ENCODE data around the gene TUBGCP6.

The TUBGCP6 gene

GRCh38 chr22:50281957-50282356, 37.1 kb upstream of the TUBGCP6 start:
- no peak for TF ChIP-seq CTCF (IDR thresholded peaks at IDR 0.05)

GRCh38 chr22:50281384-50281760, 36.5 kb upstream of the TUBGCP6 start:
- TF ChIP-seq CTCF (IDR thresholded peaks at IDR 0.05): no peak

- TF ChIP-seq CTCF (IDR thresholded peaks at IDR 0.05): no peak
Observed at GRCh38 chr22:50280708-50281383, 36.0 kb upstream of the TUBGCP6 start.

GRCh38 chr22:50280022-50280707, 35.3 kb upstream of the TUBGCP6 start:
- no peak for TF ChIP-seq CTCF (IDR thresholded peaks at IDR 0.05)

GRCh38 chr22:50278956-50279619, 34.3 kb upstream of the TUBGCP6 start:
- TF ChIP-seq CTCF (IDR thresholded peaks at IDR 0.05): no peak

- no peak for TF ChIP-seq CTCF (IDR thresholded peaks at IDR 0.05)
Observed at GRCh38 chr22:50278461-50278860, 33.6 kb upstream of the TUBGCP6 start.

GRCh38 chr22:50277761-50278160, 32.9 kb upstream of the TUBGCP6 start:
- TF ChIP-seq CTCF (IDR thresholded peaks at IDR 0.05): no peak
